Loucy (cell line): ENCODE results near the gene SPOCK1.

ENCODE experiments used
- H2AFZ ChIP-seq: fragments of 200-600 bp; sonication (generic); 2 replicates; pipeline ENCODE4 v1.6.0; 2016; ENCODE audit warnings: antibody characterized with exemption, mild to moderate bottlenecking, low read length, moderate library complexity
- H3F3A ChIP-seq: fragments of 200-600 bp; 2 replicates; pipeline ENCODE4 v1.6.0; 2016; ENCODE audit warnings: antibody characterized with exemption, low read depth, mild to moderate bottlenecking
- H3K27me3 ChIP-seq: fragments of 200-600 bp; sonication (generic); 2 replicates; pipeline ENCODE4 v1.6.1; 2014; ENCODE audit warnings: low read length, mild to moderate bottlenecking; ENCODE audit not compliant: insufficient read depth, poor library complexity, severe bottlenecking
- H3K36me3 ChIP-seq: fragments of 200-600 bp; sonication (generic); 2 replicates; pipeline ENCODE4 v1.6.1; 2016; ENCODE audit warnings: low read length; ENCODE audit not compliant: insufficient read depth
- H3K4me1 ChIP-seq: fragments of 200-600 bp; sonication (generic); 2 replicates; pipeline ENCODE4 v1.5.1; 2014; ENCODE audit warnings: low read length, mild to moderate bottlenecking; ENCODE audit not compliant: insufficient read depth, poor library complexity, severe bottlenecking
- H3K4me2 ChIP-seq: fragments of 200-600 bp; sonication (generic); 2 replicates; pipeline ENCODE4 v1.6.0; 2014; ENCODE audit warnings: antibody characterized with exemption, low read length, low read depth, mild to moderate bottlenecking; ENCODE audit not compliant: poor library complexity, severe bottlenecking
- H3K4me3 ChIP-seq: fragments of 200-600 bp; sonication (generic); 2 replicates; pipeline ENCODE4 v1.5.1; 2014; ENCODE audit warnings: low read length, mild to moderate bottlenecking, mixed read lengths; ENCODE audit not compliant: poor library complexity, severe bottlenecking
- H3K79me2 ChIP-seq: fragments of 200-600 bp; sonication (generic); 2 replicates; pipeline ENCODE4 v1.6.1; 2014; ENCODE audit warnings: low read length; ENCODE audit not compliant: insufficient read depth
- H3K9ac ChIP-seq: fragments of 200-600 bp; sonication (generic); 2 replicates; pipeline ENCODE4 v1.6.0; 2014; ENCODE audit warnings: mild to moderate bottlenecking, low read depth, low read length, moderate library complexity; ENCODE audit not compliant: poor library complexity, severe bottlenecking
- H3K9me2 ChIP-seq: fragments of 200-600 bp; sonication (generic); replicated peaks from 2 replicates; pipeline ENCODE4 v1.6.1; 2016; ENCODE audit warnings: low read depth, low read length, mixed read lengths
- H3K9me3 ChIP-seq: fragments of 200-600 bp; sonication (generic); 2 replicates; pipeline ENCODE4 v1.6.1; 2014; ENCODE audit warnings: mild to moderate bottlenecking, antibody characterized with exemption, low read length, low read depth; ENCODE audit not compliant: insufficient read depth
- H4K20me1 ChIP-seq: fragments of 200-600 bp; sonication (generic); 2 replicates; pipeline ENCODE4 v1.6.0; 2014; ENCODE audit warnings: antibody characterized with exemption, low read length, mild to moderate bottlenecking; ENCODE audit not compliant: insufficient read depth, poor library complexity, severe bottlenecking
- CTCF ChIP-seq: fragments of 200-600 bp; sonication (generic); conservative IDR thresholded peaks from 2 replicates; pipeline ENCODE4 v1.5.1; 2014; ENCODE audit warnings: mild to moderate bottlenecking, antibody characterized with exemption, low read length
- EZH2phosphoT487 ChIP-seq: fragments of 200-600 bp; IDR thresholded peaks from 2 replicates; pipeline ENCODE4 v1.6.1; 2018; ENCODE audit warnings: antibody characterized with exemption, mild to moderate bottlenecking, moderate library complexity, borderline replicate concordance

SPOCK1 gene

DNA sequence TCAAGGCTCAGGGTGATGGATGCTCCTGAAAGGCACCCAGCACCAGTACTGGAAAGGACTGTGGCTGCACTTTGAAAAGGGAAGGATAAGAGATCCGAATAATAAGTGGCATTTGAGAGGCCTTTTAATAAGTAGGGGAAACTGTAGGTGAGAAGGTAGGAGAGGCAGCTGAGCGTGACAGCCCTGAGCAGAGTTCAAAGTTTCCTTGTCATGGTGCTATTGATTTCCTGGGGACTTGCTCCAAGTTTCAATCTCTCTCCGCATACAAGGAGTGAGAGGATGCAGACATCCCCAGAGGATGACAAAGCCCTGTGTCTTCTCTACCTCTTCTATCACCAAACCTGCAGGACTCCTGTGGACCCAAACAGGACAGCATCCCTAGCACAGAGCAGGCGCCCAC lies 354.5 kb downstream of the SPOCK1 start:
- H4K20me1 ChIP-seq, result no peaks in the 10 kb centered on the region
- H3K79me2 ChIP-seq, result no peaks in the 10 kb centered on the region
- TF ChIP-seq CTCF (no peak), EZH2phosphoT487 (no peak)

GRCh38 chr5:137142764-137143605 lies 356.1 kb downstream of the SPOCK1 start:
- Histone ChIP-seq H3K9me2 (no peaks in the 10 kb centered on the region), H2AFZ (no peak overlapping the region), H3K4me2 (no peak overlapping the region), H3F3A (no peaks in the 10 kb centered on the region), H4K20me1 (no peaks in the 10 kb centered on the region), H3K79me2 (no peaks in the 10 kb centered on the region), H3K4me3 (no peak overlapping the region), H3K36me3 (no peaks in the 10 kb centered on the region), H3K9ac (no peak overlapping the region), H3K9me3 (no peaks in the 10 kb centered on the region), H3K27me3 (no peaks in the 10 kb centered on the region), H3K4me1 (peaks cover 2% of the 10 kb centered on the region)
- TF ChIP-seq CTCF (no peak), EZH2phosphoT487 (no peak)

More for the DNA sequence above, 354.5 kb downstream of the SPOCK1 start:
- H3K36me3 ChIP-seq, result no peaks in the 10 kb centered on the region
- H3K4me1 ChIP-seq, result peaks cover 8% of the 10 kb centered on the region
- H3F3A ChIP-seq, result no peaks in the 10 kb centered on the region
- no peaks in the 10 kb centered on the region for H3K9me3 ChIP-seq
- no peak overlapping the region for H2AFZ ChIP-seq
- H3K27me3 ChIP-seq, result no peaks in the 10 kb centered on the region
- H3K9me2 ChIP-seq, result no peaks in the 10 kb centered on the region
- H3K9ac ChIP-seq, result no peak overlapping the region
- H3K4me3 ChIP-seq, result no peak overlapping the region
- no peak overlapping the region for H3K4me2 ChIP-seq

- H3K4me3 ChIP-seq, result no peak overlapping the region
- no peaks in the 10 kb centered on the region for H3K36me3 ChIP-seq
- H4K20me1 ChIP-seq, result no peaks in the 10 kb centered on the region
- no peaks in the 10 kb centered on the region for H3K9me3 ChIP-seq
- H3K27me3 ChIP-seq, result no peaks in the 10 kb centered on the region
- H3K9me2 ChIP-seq, result no peaks in the 10 kb centered on the region
- no peaks in the 10 kb centered on the region for H3K79me2 ChIP-seq
- H3K4me1 ChIP-seq, result no peaks in the 10 kb centered on the region
- no peak for TF ChIP-seq CTCF
- no peak for TF ChIP-seq EZH2phosphoT487
- H3F3A ChIP-seq, result no peaks in the 10 kb centered on the region
- no peak overlapping the region for H3K9ac ChIP-seq
- H2AFZ ChIP-seq, result no peak overlapping the region
- H3K4me2 ChIP-seq, result no peak overlapping the region
Observed at GRCh38 chr5:137142346-137142745, 356.8 kb downstream of the SPOCK1 start.
